Activated CD4-positive, alpha-beta T cell treated with anti-CD3 and anti-CD28 coated beads for 1 hour (primary cell): ENCODE results near the gene UPF2.
"Not testable (repeated sequence)": the region's sequence is repeated elsewhere in the genome, so short reads cannot be mapped to it uniquely, and the experiment has no call there.

ENCODE experiments used
- DNase-seq: peaks from one replicate; pipeline ENCODE4 v3.0.0-alpha.2; 2020

The UPF2 gene

DNA sequence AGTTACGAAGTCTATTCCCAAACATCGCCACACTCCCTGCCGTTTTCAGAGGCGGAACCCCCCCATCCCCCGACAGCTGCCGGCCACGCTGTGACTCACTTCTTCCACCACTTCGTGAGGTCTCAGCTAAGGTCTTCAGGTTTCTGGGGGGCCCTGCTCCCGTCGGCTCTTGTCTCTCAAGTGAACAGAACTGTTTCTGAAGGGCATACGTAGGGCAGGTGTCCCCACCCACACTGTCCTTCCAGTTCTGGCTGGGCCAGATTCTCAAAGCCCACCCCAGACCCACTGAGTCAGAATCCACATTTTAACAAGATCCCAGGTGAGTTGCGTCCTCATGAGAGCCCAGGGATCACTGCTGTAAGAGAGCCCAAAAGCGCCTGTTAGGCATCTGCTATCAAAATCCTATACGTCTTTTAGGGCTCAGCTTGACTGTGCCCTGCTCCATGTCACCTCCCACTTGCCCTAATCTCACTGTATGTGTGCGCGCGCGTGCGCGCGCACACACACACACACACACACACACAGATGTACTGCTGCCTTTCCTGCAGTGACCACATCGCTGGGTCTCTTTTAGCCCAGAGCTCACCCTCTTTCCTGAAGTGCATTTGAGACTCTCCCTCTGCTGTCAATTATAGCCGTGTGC lies 140.7 kb downstream of the UPF2 start:
- DNase-seq, result no peak

- no peak for DNase-seq
Observed at GRCh38 chr10:11901454-11901832, 141.2 kb downstream of the UPF2 start.

- no peak for DNase-seq
Observed at GRCh38 chr10:11901036-11901301, 141.6 kb downstream of the UPF2 start.

DNA sequence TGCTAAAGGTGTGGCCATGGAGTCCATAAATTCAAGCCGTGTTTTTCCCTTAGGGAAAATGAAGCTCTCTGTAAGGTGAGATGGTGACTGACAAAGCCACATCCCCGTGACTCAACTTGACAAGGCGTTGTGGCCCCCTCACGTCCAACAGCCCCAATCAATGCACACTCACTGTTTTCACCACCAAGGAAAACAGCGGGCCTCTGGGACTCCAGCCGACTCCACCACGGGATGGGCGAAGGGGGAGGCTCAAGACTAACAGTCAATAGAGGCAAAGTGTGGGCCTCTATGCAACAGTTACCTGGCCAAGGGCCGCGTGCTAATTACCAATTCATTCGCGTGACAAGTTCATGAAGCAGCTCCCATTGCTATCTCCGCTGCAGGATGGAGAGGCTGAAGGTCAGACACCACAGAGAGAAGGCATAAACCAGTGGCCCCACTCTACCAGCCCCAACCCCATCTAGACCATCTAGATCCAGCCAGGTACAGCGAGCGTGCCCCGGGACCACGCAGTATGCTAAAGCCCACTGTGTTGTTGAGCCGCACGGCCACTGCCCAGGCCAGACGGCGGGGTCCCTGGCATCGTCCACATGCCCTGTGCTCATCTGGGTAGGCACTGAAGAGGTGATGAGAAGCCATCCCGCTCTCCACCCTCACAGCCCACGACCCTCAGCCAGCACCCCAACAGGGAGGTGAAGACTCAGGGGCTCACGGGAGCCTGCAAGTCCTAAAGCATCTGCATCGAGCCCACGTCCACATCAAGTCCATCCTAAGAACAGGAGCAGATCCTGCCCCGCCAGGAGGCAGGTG lies 143.3 kb downstream of the UPF2 start:
- no peak for DNase-seq

GRCh38 chr10:11898372-11899066 lies 144.1 kb downstream of the UPF2 start:
- no peak for DNase-seq

GRCh38 chr10:11898033-11898371 lies 144.6 kb downstream of the UPF2 start:
- DNase-seq, result no peak

DNA sequence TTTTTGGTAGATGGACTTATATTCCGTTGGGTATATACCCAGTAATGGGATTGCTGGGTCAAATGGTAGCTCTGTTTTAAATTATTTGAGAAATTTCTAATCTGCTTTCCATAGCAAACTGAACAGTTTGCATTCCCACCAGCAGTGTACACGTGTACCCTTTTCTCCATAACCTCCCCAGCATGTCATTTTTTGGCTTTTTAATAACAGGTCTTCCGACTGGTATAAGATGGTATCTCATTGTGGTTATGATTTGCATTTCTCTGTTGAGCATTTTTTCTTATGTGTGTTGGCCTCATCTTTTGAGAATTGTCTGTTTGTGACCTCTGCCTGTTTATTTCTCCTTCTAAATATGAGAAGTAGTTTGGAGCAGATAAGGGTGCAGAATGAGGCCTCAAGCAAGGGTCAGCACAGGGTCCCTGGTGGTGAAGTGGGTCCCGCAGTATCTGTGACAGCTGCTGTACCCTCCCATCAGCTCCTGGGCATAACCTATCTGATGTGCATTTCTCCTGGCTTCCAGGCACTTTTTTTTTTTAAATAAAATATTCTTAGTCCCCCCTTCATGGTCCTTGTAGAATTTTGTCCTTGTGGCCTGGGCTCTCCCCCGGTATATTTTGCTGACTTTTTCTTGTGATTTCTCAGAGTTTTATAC lies 145.9 kb downstream of the UPF2 start:
- no peak for DNase-seq

GRCh38 chr10:11895598-11895997 lies 147.0 kb downstream of the UPF2 start:
- no peak for DNase-seq

DNA sequence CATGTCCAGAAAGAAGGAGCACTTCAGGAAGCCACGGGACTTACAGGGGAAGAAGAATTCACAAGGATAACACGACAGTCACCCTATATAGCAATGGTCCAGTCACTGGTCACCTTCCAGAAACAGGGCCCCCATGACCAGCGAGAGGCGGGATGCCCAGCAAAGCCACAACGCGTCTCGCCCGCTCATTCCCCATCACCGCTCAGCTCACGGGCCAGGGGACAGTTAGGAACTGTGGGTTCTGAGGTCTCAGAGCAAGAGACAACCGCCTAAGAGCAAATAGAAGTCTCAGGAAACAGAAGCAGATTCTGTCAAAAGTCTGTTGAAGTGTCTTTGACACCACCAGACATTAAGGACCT lies 147.5 kb downstream of the UPF2 start:
- DNase-seq, result no peak

DNA sequence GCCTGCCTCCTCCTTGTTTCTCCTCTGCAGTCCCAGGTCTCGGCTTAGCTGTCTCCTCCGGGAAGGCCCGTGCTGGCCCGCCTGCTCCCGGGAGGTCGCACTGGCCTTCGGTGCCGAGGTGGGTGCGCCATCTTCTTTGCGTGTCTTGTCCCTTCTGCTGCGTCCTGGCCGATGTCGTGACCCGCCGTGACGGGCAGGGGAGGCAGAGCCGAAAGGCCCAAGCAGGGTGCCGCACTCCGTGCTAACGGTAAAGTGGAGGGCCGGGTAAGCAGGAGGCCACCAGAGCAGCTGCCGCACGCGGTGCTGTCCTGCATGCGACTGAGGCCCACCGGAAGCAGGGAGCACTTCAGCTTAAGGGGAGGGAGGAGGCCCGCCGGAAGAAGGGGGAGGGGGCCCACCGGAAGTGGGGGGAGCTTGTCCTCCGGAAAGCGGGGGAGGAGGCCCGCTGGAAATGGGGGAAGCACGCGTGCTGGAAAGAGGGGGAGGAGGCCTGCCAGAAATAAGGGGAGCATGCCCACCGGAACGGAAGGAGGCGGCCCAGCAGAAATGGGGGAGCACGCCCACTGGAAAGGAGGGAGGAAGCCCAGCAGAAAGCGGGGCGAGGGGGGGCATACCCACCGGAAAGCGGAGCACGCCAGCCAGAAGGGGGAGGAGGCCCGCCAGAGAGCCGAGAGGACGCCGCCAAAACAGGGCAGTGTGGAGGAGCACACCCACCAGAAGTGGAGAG lies 148.1 kb downstream of the UPF2 start:
- no peak for DNase-seq

DNA sequence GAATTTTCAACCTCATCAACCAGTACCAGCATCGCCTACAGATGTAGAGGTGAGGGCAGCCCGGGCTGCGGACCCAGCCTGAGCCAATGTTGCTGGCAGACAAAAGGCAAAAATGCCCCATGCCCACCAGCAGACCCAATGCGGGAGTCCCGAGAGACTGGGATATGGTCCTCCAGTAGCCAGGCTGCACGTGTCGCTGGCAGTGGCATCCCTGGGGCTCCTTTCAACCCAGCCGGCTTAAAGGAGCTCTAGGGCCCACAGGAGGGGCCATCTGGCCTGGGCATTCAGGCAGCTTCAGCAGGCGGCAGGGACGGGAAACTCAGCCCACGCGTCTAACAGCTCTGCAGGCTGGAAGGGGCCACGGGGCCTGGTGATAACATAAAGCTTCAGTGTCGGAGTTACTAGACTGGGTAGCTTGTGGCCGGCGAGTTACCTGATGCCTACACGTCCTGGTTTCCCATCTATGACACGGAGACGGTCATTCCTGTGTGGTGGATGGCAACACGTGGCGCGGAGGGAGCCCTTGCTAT lies 148.8 kb downstream of the UPF2 start:
- no peak for DNase-seq

DNA sequence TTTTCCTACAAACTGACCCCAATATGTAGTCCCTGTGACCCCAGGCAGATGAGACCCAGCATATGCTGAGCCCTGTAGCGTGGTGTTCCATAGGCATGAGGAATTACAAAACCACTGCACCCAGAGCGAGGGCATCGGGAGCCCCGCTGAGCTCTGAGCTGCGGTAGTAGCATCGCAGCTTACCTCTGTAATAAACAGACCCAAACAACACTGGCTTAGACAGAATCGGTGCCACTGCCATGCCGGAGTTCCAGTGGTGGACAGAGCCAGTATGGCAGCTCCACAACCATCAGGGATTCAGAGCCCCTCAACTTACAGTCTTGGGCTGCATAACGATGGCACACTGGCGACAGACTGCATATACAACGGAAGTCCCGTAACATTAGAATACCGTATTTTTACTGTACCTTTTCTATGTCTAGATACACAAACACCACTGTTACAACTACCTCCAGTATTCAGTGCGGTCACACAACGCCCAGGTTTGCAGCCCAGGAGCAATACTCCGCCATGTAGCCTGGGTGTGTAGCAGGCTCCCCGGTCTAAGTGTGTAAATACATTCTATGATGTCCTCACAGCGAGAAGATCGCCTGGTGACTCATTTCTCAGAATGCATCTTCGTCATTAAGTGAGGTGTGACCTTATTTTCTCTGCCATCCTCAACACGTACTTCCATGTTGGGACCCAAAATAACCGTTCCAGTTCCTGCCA lies 150.7 kb downstream of the UPF2 start:
- DNase-seq, result no peak

DNA sequence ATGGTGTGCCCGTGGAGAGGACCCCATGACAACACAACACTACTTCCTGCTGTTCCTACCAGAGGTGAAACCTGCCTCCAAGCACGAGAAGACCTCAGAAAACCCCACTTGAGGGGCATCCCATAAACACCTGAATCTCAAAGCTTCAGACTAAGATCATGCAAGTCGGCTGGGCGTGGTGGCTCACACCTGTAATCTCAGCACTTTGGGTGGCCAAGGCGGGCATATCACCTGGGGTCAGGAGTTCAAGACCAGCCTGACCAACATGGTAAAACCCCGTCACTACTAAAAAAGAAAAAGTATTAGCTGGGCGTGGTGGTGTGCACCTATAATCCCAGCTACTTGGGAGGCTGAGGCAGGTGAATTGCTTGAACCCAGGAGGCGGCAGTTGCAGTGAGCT lies 153.3 kb downstream of the UPF2 start:
- not testable (repeated sequence) for DNase-seq

- DNase-seq, result no peak
Observed at GRCh38 chr10:11887381-11888227, 155.0 kb downstream of the UPF2 start.

- DNase-seq, result no peak
Observed at GRCh38 chr10:11886851-11887250, 155.8 kb downstream of the UPF2 start.

GRCh38 chr10:11886138-11886474 lies 156.5 kb downstream of the UPF2 start:
- DNase-seq, result no peak

DNA sequence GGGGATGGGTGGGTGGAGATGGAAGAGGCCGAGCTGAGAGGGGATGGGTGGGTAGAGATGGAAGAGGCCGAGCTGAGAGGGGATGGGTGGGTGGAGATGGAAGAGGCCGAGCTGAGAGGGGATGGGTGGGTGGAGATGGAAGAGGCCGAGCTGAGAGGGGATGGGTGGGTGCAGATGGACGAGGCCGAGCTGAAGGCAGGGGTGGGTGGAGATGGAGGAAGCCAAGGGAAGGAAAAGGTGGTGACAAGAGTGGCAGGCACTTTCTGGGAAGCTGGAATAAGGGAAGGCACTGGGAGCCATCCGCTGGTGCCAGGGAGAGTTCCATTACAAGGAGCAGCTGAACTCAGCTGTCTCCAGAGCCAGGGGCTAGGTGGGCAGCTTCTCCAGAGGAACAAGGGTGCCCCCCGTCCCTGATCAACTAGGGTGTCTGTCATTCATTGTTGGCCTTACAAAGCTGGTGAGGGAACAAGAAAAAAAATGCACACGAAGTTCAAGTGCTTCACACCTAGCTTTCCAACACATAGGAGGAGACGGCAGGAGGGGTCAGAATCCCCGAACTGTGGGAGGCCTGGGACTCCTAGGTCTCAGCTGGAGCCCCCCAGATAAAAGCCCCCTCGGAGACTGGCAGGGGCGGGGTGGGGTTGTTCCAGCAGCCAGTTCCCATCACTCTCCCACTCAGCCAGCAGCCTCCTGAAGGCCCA lies 157.0 kb downstream of the UPF2 start:
- DNase-seq, result no peak

DNA sequence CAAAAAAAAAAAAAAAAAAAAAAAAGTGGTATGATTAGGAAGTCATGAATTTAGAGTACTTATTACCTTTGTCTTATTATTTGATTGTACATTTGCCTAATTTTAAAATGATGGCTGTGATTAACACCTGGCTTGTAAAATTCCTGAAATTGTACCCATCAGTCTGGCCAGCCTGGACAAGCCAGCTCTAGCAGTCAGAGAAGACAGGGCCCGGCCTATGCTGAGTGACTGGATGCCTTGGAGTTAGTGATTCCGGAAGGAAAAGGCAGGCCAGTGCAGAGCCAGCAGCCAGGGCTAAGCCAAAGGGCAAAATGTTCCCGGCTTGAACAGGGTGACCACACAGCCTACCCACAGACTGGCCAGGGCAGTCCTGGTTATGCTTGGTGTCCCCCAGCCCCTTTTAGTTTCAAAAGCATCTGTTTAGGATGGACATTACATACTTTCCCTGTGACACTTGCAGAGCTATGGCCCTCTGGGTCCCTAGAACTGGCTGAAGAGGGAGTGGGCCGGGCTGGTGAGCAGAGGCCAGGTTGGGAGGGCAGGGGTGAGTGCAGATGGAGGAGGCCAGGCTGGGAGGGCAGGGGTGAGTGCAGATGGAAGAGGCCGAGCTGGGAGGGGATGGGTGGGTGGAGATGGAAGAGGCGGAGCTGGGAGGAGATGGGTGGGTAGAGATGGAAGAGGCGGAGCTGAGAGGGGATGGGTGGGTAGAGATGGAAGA lies 157.7 kb downstream of the UPF2 start:
- DNase-seq, result no peak

- DNase-seq, result no peak
Observed at GRCh38 chr10:11882646-11883375, 159.8 kb downstream of the UPF2 start.
